GM23338 (cell line): ENCODE results near the gene JMJD1C. TPM values are rescaled to one million over a fixed set of nuclear protein-coding genes. Genes with fewer than 3 reads are reported as not detected.

ENCODE experiments used
- ATAC-seq: fragments of 200-7000 bp; cut with Tn5 transposase; 3 replicates; pipeline ENCODE4 v1.9.1; 2020
- DNase-seq: peaks from one replicate; pipeline ENCODE4 v3.0.0-alpha.2; 2015; ENCODE audit warnings: low spot score
- H2AFZ ChIP-seq: fragments of 200-600 bp; sonication (generic); 2 replicates; pipeline ENCODE4 v1.8.0; 2016; ENCODE audit warnings: antibody characterized with exemption, mild to moderate bottlenecking, moderate library complexity
- H3F3A ChIP-seq: fragments of 200-600 bp; sonication (generic); replicated peaks from 2 replicates; pipeline ENCODE4 v1.8.0; 2017; ENCODE audit warnings: antibody characterized with exemption, mixed run types, low read depth
- H3K27ac ChIP-seq: fragments of 200-600 bp; sonication (generic); 2 replicates; pipeline ENCODE4 v1.6.1; 2016; ENCODE audit warnings: low read depth
- H3K27me3 ChIP-seq: fragments of 200-600 bp; sonication (generic); 2 replicates; pipeline ENCODE4 v1.8.0; 2016; ENCODE audit warnings: mild to moderate bottlenecking, mixed run types, moderate library complexity; ENCODE audit not compliant: insufficient read depth
- H3K36me3 ChIP-seq: fragments of 200-600 bp; sonication (generic); 2 replicates; pipeline ENCODE4 v1.8.0; 2016; ENCODE audit warnings: mild to moderate bottlenecking; ENCODE audit not compliant: insufficient read depth
- H3K4me1 ChIP-seq: fragments of 200-600 bp; sonication (generic); 2 replicates; pipeline ENCODE4 v1.8.0; 2016; ENCODE audit warnings: mild to moderate bottlenecking, moderate library complexity; ENCODE audit not compliant: insufficient read depth
- H3K4me2 ChIP-seq: fragments of 200-600 bp; sonication (generic); 2 replicates; pipeline ENCODE4 v1.7.1; 2017; ENCODE audit warnings: mixed run types
- H3K4me3 ChIP-seq: fragments of 200-600 bp; sonication (generic); 2 replicates; pipeline ENCODE4 v1.6.1; 2016; ENCODE audit warnings: mixed run types
- H3K79me2 ChIP-seq: fragments of 200-600 bp; sonication (generic); replicated peaks from 2 replicates; pipeline ENCODE4 v1.8.0; 2017; ENCODE audit warnings: mild to moderate bottlenecking; ENCODE audit not compliant: insufficient read depth
- H3K9me2 ChIP-seq: fragments of 200-600 bp; sonication (generic); 2 replicates; pipeline ENCODE4 v1.8.0; 2017; ENCODE audit not compliant: insufficient read depth
- H4K20me1 ChIP-seq: fragments of 200-600 bp; sonication (generic); replicated peaks from 2 replicates; pipeline ENCODE4 v1.8.0; 2017; ENCODE audit warnings: mild to moderate bottlenecking; ENCODE audit not compliant: insufficient read depth
- H3K27ac Mint-ChIP-seq: 2 replicates; pipeline ENCODE4 v1.8.0; 2020; ENCODE audit warnings: inconsistent platforms, mild to moderate bottlenecking, moderate library complexity, mixed read lengths
- H3K27me3 Mint-ChIP-seq: 3 replicates; pipeline ENCODE4 v1.8.0; 2022; ENCODE audit warnings: low read depth, mild to moderate bottlenecking, moderate library complexity, mixed read lengths, inconsistent platforms; ENCODE audit not compliant: insufficient read depth, poor library complexity
- H3K36me3 Mint-ChIP-seq: 3 replicates; pipeline ENCODE4 v1.8.0; 2021; ENCODE audit warnings: low read depth, mild to moderate bottlenecking, inconsistent platforms, moderate library complexity, mixed read lengths
- H3K4me1 Mint-ChIP-seq: 3 replicates; pipeline ENCODE4 v1.8.0; 2020; ENCODE audit warnings: mild to moderate bottlenecking, inconsistent platforms, mixed read lengths
- H3K4me3 Mint-ChIP-seq: 3 replicates; pipeline ENCODE4 v1.8.0; 2021; ENCODE audit warnings: moderate library complexity, mild to moderate bottlenecking, inconsistent platforms, mixed read lengths
- H3K9me3 Mint-ChIP-seq: 3 replicates; pipeline ENCODE4 v1.8.0; 2020; ENCODE audit warnings: moderate library complexity, mild to moderate bottlenecking, inconsistent platforms, mixed read lengths
- CREB1 ChIP-seq: fragments of 250-450 bp; sonication (Bioruptor Pico); IDR thresholded peaks from 2 replicates; pipeline ENCODE4 v1.5.0; 2020; ENCODE audit warnings: low read depth, mild to moderate bottlenecking, moderate library complexity
- CTCF ChIP-seq, 2 experiments: fragments of 200-600 bp in 1 of 2; sonication (generic) in 1 of 2; conservative IDR thresholded peaks; 2 replicates each; pipeline versions ENCODE4 v1.5.1 to v1.6.1; 2016 to 2017; ENCODE audit warnings: antibody characterized with exemption in 2 of 2, low read depth in 2 of 2, mild to moderate bottlenecking in 2 of 2, moderate library complexity in 1 of 2
- ETS1 ChIP-seq: IDR thresholded peaks from 2 replicates; pipeline ENCODE4 v1.6.1; 2016; ENCODE audit warnings: antibody characterized with exemption
- EZH2 ChIP-seq: fragments of 200-600 bp; sonication (generic); IDR thresholded peaks from one replicate; pipeline ENCODE4 v1.8.0; 2017; ENCODE audit warnings: antibody characterized with exemption, mild to moderate bottlenecking, low read depth; ENCODE audit not compliant: unreplicated experiment
- EZH2phosphoT487 ChIP-seq: fragments of 200-600 bp; sonication (generic); IDR thresholded peaks from one replicate; pipeline ENCODE4 v1.8.1; 2018; ENCODE audit warnings: antibody characterized with exemption; ENCODE audit not compliant: unreplicated experiment
- JUNB ChIP-seq: IDR thresholded peaks from one replicate; pipeline ENCODE4 v1.6.1; 2016; ENCODE audit warnings: antibody characterized with exemption; ENCODE audit not compliant: unreplicated experiment
- NANOG ChIP-seq: IDR thresholded peaks from 2 replicates; pipeline ENCODE4 v1.6.1; 2016; ENCODE audit warnings: antibody characterized with exemption, borderline replicate concordance
- POLR2AphosphoS5 ChIP-seq: IDR thresholded peaks from 2 replicates; pipeline ENCODE4 v1.6.1; 2016; ENCODE audit warnings: antibody characterized with exemption, low read depth
- REST ChIP-seq: IDR thresholded peaks from one replicate; pipeline ENCODE4 v1.6.1; 2018; ENCODE audit warnings: antibody characterized with exemption; ENCODE audit not compliant: unreplicated experiment
- STAT1 ChIP-seq: IDR thresholded peaks from one replicate; pipeline ENCODE4 v1.6.1; 2016; ENCODE audit warnings: antibody characterized with exemption; ENCODE audit not compliant: unreplicated experiment
- ZNF114 ChIP-seq: fragments of 250-450 bp; sonication (Bioruptor Pico); IDR thresholded peaks from 2 replicates; pipeline ENCODE4 v1.5.0; 2020; ENCODE audit warnings: mild to moderate bottlenecking, moderate library complexity
- ZNF331 ChIP-seq: fragments of 250-450 bp; sonication (Bioruptor Pico); IDR thresholded peaks from 2 replicates; pipeline ENCODE4 v1.5.0; 2020; ENCODE audit warnings: low read depth, mild to moderate bottlenecking, moderate library complexity
- ZNF462 ChIP-seq: fragments of 250-450 bp; sonication (Bioruptor Pico); IDR thresholded peaks from 2 replicates; pipeline ENCODE4 v1.5.0; 2020; ENCODE audit warnings: mild to moderate bottlenecking, moderate library complexity
- polyA plus RNA-seq: library from polyadenylated mRNA; unstranded; fragments of >200 nt; fragmentation: Nextera tagmentation; extraction: Ambion mirVana; gene quantifications from 2 replicates; pipeline ENCODE4 v1.2.1, GENCODE V29; 2016
- total RNA-seq: library from RNA; depleted of rRNA; stranded (reverse); fragments of >200 nt; shearing (Covaris generic); gene quantifications from 2 replicates; pipeline ENCODE4 v1.2.3, GENCODE V29; 2014

JMJD1C gene
- total and polyA plus RNA-seq, 2 experiments from 2014 or later, result 333 to 435 TPM

- H3K4me3 ChIP-seq, result no peak overlapping the region
- peaks cover 48% of the 10 kb centered on the region for H3K4me1 Mint-ChIP-seq
- 0 out of 2 replicates have a peak, but pooled peaks cover 6% of the 10 kb centered on the region for H3F3A ChIP-seq
- ATAC-seq, result no peak
- no peaks in the 10 kb centered on the region for H3K9me2 ChIP-seq
- no peaks in the 10 kb centered on the region for H3K27me3 Mint-ChIP-seq
- H4K20me1 ChIP-seq, result peaks cover 76% of the 10 kb centered on the region
- H2AFZ ChIP-seq, result no peak overlapping the region
- H3K27me3 ChIP-seq, result no peaks in the 10 kb centered on the region
- no peak overlapping the region for H3K27ac ChIP-seq
- peak overlapping the region; percentile 59 for H3K4me2 ChIP-seq
- no peak for TF ChIP-seq ZNF331
- TF ChIP-seq REST, result no peak
- TF ChIP-seq POLR2AphosphoS5, result no peak
- no peak for TF ChIP-seq ZNF462 (CRISPR knock-in tag)
- TF ChIP-seq ETS1, result no peak
- no peak for TF ChIP-seq STAT1
- no peak for TF ChIP-seq EZH2
- TF ChIP-seq CTCF (conservative IDR thresholded peaks at IDR 0.05; ENCODE audit: low read depth in 2 of 2), result no peak
- no peak for TF ChIP-seq JUNB
- TF ChIP-seq ZNF114 (CRISPR knock-in tag), result no peak
- TF ChIP-seq NANOG, result no peak
- no peak for TF ChIP-seq EZH2phosphoT487
- TF ChIP-seq CREB1 (CRISPR knock-in tag), result no peak
- peaks cover 21% of the 10 kb centered on the region; the same call in 1 of the 2 replicates for H3K36me3 ChIP-seq
- peak overlapping the region; percentile 72; the same call in 1 of the 2 replicates for H3K27ac Mint-ChIP-seq
- no peak for DNase-seq
- H3K79me2 ChIP-seq, result peaks cover 92% of the 10 kb centered on the region
- peaks cover 86% of the 10 kb centered on the region for H3K4me1 ChIP-seq
- H3K36me3 Mint-ChIP-seq, result peaks cover 42% of the 10 kb centered on the region
- H3K9me3 Mint-ChIP-seq, result no peaks in the 10 kb centered on the region
- no peak overlapping the region for H3K4me3 Mint-ChIP-seq
Observed at GRCh38 chr10:63205421-63205820, 260.4 kb downstream of the JMJD1C start.
